DMS 273 (cell line): ENCODE measurements around the gene ERC2.
"Not testable (repeated sequence)": the region's sequence is repeated elsewhere in the genome, so short reads cannot be mapped to it uniquely, and the experiment has no call there.

Source experiments
- DNase-seq: peaks from one replicate; lab custom pipeline; 2025; ENCODE audit not compliant: unreplicated experiment; lab: John Stamatoyannopoulos, UW

Gene ERC2

GRCh38 chr3:55858302-55858701, 610.0 kb downstream of the ERC2 start:
- DNase-seq, result no peak

DNA sequence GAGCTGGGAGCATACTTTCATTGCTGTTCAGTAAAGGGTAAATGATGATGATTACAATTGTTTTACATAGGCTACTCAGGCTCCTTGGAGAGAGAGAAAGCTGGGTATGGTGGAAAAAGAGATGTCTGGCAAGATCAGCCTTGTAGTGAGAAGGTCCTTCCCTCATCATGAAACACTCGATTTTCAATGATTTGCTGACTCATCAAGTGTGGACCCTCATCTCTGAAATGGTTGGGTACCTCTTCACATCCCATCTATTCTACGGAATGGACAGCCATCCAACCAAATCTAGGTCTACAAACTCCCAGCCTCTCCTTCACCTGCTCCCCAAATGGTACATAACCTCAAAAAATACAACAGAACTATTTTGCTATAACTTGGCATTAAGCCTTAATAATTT, 610.6 kb downstream of the ERC2 start:
- no peak for DNase-seq

GRCh38 chr3:55855311-55855710, 613.0 kb downstream of the ERC2 start:
- DNase-seq, result no peak

- no peak for DNase-seq
Observed at GRCh38 chr3:55854494-55854893, 613.8 kb downstream of the ERC2 start.

DNA sequence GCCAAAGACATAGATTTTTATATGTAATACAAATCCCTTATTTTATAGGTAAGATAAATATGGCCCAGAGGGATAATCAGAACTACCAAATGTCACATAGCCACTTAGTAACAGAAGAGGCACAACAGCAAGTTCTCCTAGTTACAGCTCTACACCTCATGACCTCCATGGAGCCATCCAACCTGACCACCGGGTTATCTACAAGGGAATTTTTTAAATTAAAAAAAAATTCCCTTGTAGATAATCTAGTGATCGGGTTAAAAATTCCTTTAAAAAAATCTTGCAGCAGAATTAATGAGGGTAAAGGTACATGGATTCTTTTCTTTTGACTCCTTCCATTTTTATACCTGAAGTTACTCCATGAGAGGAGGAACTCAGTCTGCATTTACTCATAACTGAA, 615.9 kb downstream of the ERC2 start:
- DNase-seq, result no peak

- DNase-seq, result no peak
Observed at GRCh38 chr3:55842204-55842603, 626.1 kb downstream of the ERC2 start.

DNA sequence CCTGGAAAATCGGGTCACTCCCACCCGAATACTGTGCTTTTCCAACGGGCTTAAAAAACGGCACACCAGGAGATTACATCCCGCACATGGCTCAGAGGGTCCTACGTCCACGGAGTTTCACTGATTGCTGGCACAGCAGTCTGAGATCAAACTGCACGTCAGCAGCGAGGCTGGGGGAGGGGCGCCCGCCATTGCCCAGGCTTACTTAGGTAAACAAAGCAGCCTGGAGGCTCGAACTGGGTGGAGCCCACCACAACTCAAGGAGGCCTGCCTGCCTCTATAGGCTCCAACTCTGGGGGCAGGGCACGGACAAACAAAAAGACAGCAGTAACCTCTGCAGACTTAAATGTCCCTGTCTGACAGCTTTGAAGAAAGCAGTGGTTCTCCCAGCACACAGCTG, 636.4 kb downstream of the ERC2 start:
- not testable (repeated sequence) for DNase-seq

DNA sequence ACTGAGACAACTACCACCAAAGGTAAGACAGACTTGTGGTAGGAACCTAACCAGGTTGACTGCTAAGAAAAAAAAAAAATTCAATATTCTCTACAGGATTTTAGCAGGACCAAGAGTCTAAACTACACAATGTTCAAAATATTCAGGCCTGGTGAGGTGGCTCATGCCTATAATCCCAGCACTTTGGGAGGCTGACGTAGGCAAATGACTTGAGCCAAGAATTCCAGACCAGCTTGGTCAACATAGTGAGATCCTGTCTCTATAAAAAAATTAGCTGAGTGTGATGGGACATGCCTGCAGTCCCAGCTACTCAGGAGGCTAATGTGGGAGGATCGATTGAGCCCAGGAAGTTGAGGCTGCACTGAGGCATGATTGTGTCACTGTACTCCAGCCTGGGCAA, 639.6 kb downstream of the ERC2 start:
- no peak for DNase-seq

- DNase-seq, result no peak
Observed at GRCh38 chr3:55827786-55828185, 640.5 kb downstream of the ERC2 start.

- DNase-seq, result no peak
Observed at GRCh38 chr3:55826731-55827496, 641.4 kb downstream of the ERC2 start.

GRCh38 chr3:55826097-55826496, 642.2 kb downstream of the ERC2 start:
- DNase-seq, result no peak

DNA sequence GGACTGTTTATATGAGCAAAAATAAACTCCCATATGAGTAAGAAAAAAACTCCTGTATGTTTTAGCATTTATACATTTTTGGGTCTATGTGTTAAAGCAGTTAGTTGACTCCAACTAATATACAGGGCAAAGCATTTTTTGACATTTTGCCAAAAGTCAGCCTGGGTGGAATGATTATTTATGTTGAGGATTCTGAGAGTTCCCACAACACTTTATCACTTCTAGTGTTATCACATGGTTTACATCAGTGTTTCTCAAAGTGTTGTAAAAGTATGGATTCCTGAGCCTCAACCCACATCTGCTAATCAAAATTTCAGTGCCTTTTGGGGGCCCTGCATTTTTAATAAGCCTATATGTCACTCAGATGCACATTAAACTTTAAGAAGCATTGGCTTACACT, 643.9 kb downstream of the ERC2 start:
- DNase-seq, result no peak

DNA sequence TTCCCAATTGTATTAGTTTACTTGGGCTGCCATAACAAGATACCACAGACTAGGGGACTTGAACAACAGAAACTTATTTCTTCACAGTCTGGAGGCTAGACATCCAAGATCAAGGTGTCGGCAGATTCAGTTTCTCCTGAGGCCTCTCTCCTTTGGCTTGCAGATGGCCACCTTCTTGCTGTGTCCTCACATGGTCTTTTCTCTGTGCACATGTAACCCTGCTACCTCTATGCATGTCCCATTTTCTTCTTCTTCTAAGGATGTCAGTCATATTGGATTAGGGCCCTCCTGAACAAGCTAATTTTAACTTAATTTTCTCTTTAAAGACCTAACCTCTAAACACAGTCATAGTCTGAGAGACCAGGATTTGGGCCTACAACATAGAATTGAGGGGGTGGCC, 644.4 kb downstream of the ERC2 start:
- DNase-seq, result no peak

DNA sequence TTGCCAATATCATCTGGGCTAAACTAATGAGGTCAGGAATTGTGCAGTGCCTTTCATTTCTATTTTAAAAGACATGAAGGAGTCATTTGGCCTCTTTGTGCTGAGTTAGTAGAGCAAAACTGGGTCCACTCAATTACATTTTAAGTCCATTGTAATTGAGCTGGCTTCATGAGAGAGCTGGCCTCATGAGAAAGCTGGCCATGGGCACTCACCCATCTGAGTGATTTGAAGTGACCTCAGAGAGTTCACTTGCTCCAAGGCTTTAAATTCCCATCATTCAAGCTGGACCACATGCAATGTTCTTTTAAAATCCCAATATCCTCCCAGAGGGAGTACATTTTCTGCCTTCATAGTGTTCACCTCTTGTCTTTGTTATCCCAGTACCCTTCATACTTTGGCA, 645.3 kb downstream of the ERC2 start:
- DNase-seq, result no peak

DNA sequence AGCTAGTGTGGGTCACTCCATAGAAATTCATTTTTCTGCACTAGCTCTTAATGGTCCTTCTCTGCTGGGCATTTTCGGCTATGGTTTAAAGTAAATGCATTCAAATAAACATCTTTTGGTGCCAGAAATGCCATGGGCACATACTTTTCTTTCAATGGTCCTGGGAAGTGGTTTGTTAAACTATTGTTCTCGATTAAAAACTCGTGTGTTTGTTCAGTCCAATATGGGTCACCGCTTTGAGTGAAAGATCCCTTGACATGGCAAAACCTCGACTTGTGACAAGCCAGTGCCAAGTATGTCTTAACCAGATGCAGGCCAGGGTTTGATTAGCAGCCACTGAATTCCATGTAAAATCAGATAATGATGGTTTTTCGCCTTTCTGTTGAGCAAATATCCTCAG, 649.3 kb downstream of the ERC2 start:
- DNase-seq, result no peak

GRCh38 chr3:55818485-55818884, 649.8 kb downstream of the ERC2 start:
- DNase-seq, result peak; percentile 16

DNA sequence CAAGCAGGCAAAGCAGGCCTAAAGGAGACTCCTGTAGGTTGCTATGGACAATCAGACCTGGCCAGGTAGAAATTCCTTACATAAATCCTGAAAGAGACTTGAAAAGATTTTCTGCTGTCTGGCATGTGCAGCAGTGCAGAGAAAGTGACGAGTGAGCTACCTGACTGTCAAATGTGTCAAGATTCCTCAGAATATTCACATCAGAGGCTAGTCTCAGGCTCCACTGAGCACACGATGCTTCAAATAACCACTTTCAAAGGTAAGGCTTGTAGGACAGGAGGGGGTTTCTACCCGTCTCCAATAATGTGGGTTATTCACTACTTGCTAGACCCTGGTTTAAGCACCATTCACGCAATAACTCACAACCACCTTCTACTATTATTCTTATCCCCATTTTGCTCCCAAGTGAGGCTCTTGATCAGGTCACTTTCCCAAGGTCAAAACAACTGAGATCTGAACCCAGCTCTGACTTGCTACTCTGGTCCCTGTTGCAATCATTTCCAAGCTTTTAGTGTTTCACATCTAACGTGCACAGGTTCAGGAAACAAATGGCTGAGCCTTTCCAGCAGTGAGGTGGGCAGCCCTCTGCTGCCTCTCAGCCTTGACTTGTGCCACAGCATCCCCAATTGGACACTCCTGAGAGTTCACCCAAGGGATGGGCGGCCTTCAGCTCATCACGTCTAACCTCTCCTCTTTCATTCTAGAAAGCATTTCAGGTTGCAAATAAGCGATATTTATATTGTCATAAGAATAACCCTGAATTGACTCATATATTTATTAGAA, 651.3 kb downstream of the ERC2 start:
- no peak for DNase-seq

DNA sequence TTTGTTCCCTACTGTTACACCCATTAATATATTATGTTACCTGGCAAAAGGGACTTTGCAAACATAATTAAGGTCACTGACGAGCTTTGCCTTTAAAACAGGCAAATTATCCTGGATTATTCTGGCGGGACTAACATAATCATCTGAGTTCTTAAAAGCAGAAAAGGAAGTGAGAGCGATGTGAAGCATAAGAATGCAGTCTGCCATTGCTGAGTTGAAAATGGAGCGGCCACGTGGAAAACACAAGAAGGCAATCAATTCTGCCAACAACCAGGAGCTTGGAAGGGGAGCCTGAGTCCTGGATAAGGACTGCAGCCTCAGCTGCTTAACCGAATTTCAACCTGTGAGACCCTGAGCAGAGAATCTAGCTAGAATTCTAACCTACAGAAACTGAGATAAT, 653.0 kb downstream of the ERC2 start:
- DNase-seq, result no peak

DNA sequence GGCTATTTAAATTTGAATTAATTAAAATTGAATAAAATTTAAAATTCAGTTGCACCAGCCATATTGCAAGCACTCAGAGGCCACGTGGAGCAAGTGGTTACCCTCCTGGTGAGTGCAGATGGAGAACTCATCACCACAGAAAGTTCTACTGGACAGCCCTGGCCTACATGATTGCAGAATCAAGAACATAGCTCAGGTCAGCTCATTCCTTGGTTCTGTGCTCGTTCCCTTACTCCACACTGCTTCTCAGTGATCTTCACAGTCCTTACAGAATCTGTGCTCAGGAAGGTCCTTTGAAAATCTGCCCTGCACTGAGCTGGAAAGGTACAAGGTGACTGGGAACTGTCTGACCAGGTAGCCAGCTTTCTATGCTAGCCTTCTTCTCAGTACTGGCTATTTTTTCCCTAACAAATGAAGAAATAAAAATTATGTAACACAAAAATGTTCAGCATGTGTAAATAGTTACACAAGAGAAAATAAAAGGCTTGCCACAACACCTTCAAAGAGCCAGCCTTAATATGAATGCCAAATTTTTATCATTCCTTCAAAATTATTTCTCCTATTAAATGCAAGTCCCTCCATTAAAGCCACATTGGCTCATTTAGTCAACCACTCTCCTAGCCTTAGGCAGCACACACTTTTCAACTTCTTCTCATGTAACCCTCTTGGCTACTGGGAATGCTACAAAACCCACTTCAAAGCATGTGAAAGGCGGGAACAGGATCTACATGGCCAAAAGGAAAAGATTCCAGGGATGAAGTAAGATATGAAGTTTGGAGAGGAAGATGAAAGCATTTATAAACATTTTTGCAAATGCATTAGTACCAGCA, 654.8 kb downstream of the ERC2 start:
- no peak for DNase-seq

DNA sequence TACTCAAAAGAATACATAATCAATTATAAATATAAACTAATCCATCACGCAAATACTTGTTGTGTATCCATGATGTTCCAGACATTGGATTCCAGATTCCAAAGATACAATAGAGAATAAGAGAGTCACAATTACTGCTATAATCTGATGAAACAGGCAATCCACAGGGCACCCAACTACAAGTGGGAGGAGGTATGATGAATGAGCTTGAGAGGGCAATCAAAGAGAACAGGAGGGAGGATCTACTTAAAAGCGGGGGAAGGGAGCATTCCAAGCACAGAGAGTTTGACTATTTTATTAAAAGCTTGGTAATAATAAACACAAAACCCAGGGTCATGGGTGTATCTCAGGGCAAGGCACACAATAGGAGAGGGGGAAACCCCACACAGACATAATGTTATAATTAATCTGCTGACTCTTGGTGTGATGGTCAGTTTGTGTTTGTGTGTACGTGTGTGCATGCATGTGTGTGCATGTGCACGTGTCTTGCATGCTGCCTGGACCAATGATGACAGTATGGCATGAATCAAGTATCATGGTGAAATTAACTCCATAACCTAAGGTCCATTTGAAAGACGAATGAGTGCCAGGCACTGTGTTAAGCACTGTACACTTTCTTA, 655.8 kb downstream of the ERC2 start:
- DNase-seq, result no peak

GRCh38 chr3:55807210-55807609, 661.1 kb downstream of the ERC2 start:
- DNase-seq, result no peak
